Measurements from ENCODE around the gene POLR2L.

Gene POLR2L

GRCh38 chr11:837189-837989, 4.9 kb downstream of the POLR2L start:
- DNase-seq = no peak

DNA sequence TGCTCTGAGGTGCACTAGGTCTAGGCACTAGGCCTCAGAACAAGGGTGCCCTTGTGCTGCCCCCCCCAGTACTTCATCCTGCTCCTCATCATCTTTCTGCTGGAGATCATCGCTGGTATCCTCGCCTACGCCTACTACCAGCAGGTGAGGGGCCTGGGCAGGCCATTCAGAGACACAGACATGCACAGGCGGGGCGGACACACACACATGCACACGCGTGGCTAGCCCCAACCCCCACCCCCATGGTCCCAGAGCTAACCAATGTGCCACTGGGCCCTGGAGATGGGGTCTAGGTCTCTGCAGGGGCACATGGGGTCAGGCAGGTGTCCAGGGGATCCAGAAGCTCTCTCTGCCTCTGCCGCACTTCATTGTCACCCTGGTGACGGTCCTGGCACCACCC, 5.6 kb downstream of the POLR2L start:
- DNase-seq = no peak

- no peak for DNase-seq
These were observed 6.1 kb downstream of the POLR2L start for GRCh38 chr11:836274-836673.

- no peak for DNase-seq
These were observed 7.7 kb downstream of the POLR2L start for GRCh38 chr11:834371-835316.

DNA sequence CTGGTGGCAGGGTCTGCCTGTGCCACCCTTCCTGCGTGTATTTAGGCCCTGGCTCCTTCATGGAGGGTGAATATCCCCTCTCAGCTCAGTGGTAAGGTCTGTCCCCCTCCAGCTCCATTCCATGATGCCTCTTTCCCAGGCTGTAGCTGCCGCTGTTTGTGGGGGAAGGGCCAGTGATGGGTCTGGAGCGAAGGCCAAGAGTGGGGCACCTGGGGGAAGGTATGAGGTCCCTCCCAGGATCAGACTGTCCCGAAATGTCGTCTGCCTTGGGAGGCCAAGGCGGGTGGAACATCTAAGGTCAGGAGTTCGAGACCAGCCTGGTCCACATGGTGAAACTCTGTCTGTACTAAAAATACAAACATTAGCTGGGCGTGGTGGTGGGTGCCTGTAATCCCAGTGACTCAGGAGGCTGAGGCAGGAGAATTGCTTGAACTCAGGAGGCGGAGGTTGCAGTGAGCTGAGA, 8.4 kb downstream of the POLR2L start:
- no peak for DNase-seq

- DNase-seq = peak in 1 of 2 experiments; percentile 84
These were observed 9.1 kb downstream of the POLR2L start for GRCh38 chr11:833114-833791.

DNA sequence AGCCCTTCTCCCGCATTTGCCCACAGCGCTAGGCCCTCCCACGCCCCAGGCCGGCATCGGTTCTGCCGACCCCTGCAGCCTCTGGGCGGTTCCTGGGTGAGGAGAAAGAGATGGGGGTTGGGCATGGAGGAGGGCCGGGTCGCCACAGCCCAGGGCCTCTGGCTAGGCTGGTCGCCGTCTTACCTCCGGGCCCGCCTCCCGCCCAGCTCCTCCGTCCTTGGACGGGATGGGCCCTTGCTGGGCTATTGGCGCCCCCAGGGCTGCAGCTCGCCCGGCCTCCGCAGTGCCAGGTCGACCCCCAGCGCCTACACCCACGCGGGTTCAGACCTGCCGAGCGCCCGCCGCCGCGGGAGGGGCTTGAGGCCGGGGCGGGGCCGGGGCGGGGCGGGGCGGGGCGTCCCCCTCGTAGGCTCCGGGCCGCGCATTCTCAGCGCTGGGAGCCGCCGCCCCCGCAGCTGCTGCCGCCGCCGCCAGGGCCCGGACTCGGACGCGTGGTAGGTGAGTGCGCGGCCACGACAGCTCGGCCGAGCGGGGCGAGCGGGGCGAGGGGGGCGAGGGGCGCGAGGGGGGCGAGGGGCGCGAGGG, 9.7 kb downstream of the POLR2L start, which contains the start of gene CD151:
Gene CD151, plus strand, starts transcription at position 424 of the 585 bp plus-strand sequence. CDS start 3,118 bp downstream, outside the sequence.
- peak in 1 of 2 experiments; percentile 85 for DNase-seq

DNA sequence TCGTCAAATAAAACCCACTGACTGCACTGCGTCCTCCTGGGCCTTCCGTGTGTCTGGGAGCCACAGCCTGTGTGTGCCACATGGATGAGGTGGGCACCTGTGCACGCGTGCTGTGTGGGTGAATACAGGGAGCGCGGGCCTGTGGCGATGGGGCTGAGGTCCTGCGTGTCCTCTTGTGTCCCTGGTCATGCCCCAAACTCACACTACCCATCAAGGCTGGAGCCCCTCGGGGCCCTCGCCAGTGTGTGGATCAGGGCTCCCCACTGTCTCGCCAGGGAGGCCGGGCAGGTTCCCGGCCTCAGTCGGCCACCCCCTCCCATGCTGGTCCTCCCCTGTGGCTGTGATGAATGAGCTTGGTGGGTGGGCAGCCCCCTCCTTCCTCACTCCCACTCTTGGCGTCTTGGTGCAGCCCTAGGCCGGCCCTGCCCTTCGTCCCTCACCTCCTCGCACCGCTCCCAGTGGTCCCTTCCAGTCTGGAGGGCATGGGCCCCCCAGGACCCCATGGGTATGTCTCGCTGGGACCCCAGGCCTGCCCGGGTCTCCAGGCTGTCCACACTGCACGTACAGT, 10.3 kb downstream of the POLR2L start:
- DNase-seq = no peak

DNA sequence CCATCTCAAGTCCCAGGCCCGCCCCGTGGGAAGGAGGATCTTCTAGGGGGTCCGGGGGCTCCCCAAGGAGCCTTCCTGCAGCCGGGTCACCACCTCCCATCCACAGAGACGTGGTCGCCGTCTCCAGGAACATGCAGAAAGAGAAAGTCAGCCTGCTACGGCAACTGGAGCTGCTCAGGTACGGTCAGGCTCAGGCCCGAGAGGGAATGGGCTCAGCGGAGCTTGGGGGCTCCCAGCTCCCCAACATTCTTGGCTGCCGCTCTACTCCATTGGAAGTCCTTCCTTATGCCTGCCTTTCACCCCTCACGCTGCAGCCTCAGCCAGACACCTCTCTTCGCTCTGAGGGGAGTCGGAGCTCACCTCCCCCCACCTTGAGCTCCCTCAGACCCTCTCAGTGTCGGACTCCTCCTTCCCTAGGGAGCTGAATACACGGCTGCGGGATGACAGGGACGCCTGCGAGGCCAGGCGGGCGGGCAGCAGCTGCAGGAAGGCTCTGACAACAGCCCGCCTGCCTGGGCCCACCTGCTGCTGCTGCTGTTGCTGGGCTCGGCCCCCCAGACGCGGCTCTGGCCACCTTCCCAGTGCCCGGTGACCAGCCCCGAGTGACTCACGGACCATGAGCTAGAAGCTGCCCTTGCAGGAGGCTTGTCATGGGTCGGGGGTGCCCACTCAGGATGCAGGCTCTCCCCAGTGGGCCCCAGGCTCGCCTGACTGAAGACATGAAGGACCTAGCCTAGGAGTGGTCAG, 11.0 kb downstream of the POLR2L start:
- DNase-seq = no peak

DNA sequence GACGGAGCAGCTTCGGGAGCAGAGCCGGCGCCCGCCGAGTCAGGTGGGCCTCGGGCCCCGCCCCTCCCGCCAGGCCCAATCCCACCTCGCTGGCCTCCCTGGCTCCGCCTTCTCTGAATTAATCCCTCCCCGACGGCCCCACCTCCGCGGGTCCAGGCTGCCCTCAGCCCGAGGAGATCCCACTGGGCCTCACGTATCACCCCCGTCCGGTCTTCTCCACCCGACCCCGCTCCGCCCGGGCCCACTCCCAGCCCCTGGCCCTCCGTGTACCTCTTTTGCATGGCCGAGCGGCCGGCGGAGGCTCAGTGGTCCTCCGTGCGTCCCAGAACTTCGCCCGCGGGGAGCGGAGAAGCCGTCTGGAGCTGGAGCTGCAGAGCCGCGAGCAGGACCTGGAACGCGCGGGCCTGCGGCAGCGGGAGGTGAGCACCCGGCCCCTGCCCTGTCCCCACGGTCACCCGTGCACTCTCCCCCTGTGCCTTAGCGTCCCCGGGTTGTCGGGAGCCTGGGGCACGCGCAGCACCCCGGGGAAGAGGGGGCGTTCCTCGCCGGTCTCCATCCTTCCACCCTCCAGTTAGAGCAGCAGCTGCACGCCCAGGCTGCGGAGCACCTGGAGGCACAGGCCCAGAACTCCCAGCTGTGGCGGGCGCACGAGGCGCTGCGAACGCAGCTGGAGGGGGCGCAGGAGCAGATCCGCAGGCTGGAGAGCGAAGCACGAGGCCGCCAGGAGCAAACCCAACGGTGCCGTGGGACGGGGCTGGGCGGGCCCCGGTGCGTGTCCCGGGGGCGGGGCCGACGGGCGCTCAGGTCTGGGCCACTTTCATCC, 11.8 kb downstream of the POLR2L start:
- DNase-seq = peak; percentile 71 to 95

- peak in 1 of 2 experiments; percentile 82 for DNase-seq
These were observed 12.5 kb downstream of the POLR2L start for GRCh38 chr11:829847-830294.

- DNase-seq = peak; percentile 78 to 95
These were observed 13.0 kb downstream of the POLR2L start for GRCh38 chr11:829176-829846.

- no peak for DNase-seq
These were observed 13.7 kb downstream of the POLR2L start for GRCh38 chr11:828506-829175.

DNA sequence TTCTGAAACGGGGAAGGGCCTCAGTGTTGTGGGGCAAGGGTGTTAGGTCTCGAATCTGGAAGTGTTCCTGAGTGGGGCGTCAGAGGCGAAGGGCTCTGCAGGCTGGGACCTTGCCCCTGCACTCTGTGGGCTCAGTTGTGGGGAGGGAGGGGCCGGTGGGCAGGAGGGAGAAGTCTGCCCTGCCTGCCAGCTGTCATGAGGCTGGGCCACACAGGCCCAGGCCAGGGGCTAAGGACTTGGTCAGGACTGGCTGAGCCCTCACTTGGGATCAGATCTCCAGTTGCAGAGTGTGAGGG, 14.5 kb downstream of the POLR2L start, which contains the start of gene CRACR2B:
Gene CRACR2B, plus strand, starts transcription at position 23 of the 296 bp plus-strand sequence. CDS start 689 bp downstream, outside the sequence.
- no peak for DNase-seq

- peak; percentile 62 to 81 for DNase-seq
These were observed 15.0 kb downstream of the POLR2L start for GRCh38 chr11:827146-827896.

GRCh38 chr11:826836-827145, 15.5 kb downstream of the POLR2L start:
- DNase-seq = no peak

DNA sequence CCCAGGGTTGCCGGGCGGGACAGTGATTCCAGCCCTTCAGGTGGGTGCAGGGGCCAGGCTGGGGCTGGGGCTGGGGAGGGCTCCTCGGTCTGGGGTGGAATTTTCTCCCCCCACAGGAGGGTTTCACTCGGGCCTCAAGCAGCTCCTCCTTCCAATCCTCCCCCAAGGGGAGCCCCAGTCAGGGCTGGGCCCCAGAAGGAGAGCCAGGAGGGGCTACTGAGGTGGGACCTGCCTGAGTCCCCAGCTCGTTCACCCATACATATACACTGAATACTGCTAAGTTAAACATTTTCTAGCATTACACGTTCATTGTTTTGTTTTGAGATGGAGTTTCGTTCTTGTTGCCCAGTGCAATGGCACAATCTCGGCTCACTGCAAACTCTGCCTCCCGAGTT, 16.1 kb downstream of the POLR2L start:
- DNase-seq = no peak

DNA sequence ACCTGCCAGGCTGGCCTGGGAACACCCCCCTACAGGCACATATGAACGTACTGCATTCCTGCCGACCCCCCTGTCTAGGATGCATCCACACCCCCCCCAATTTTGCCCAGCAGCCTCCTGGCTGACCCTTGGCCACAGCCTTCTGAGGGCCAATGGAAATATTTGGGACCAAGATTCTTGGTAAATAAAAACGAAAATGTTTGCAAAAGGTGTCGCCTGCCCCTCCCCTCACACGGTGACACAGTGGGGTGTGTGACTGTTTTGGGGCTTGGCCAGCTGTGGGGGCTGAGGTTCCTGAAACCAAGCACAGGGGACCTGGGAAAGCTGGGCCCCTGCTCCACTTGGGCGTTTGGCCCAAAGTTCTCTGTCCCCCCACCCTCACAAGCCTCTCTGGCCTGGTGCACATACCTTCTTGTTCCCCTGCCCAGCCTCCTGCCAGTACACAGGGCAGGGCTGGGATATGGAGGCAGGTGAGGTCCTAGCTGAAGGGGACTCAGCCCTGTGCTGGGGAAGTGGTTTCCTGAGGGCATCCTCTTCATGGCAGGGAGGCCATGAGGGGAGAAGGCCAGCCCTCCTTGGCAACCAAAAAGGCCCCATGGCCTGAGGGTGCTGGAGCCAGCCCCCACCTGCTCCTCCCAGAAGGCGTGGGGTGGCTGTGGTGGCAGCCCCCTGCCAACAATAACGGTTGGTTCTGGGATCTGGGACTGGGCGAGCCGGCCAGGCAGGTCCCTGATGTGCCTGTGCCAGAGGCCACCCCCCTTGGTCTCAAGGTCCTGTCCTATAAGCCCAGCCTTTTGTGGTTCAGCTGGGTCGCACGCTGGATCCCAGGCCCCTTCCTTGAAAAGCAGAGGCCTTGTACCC, 16.7 kb downstream of the POLR2L start:
- no peak for DNase-seq
